ENCODE data around the gene FAM107B. TPM values are rescaled to one million over a fixed set of nuclear protein-coding genes. Genes with fewer than 3 reads are reported as not detected.

Gene FAM107B
- total RNA-seq, 1 donor, result 30.0 TPM

DNA sequence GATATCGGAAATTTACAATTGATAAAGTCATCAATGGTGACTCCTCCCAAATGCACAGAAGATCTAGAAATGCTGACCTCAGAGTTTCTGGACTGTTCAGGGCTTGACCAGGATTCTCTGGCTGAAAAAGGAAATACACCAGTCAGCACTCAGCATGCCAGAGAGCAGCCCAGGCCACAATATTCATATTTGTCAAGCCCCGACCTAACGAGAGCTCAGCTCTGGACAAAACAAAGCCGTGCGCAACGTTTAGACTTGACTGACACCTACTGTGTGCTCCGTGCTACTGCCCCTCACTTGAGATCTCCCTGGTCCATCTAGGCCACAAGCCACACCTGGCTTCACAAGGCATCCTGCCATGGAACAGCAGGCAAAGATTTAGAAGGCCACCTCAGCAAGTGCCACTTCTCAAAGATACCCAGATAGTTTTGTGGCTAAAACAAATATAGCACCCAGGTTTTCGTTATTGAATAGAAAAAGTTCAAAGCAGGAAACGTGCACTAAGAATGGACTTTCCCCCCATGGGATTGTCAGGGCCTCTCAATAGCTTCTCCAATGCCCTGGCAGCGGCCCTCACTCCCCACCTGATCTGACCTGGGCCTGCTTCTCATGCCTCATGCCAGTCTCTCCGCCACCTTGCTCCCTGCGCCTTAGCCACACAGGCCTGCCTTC, 218.3 kb downstream of the FAM107B start:
- Histone ChIP-seq H4K20me1 (ENCODE audit: insufficient read depth, low read length) (no peaks in the 10 kb centered on the region), H3K36me3 (ENCODE audit: insufficient read depth, low read length) (no peaks in the 10 kb centered on the region), H3K27ac (ENCODE audit: low read depth, low read length) (no peak overlapping the region), H2AFZ (ENCODE audit: low read length) (peak overlapping the region; percentile 20), H3K4me2 (ENCODE audit: insufficient read depth, low read length) (no peak overlapping the region), H3K9me3 (ENCODE audit: low read depth, low read length) (no peaks in the 10 kb centered on the region), H3K4me3 (ENCODE audit: insufficient read depth, low read length) (no peak overlapping the region), H3K4me1 (ENCODE audit: insufficient read depth, low read length) (peaks cover 9% of the 10 kb centered on the region), H3K79me2 (ENCODE audit: insufficient read depth, low read length) (peaks cover 63% of the 10 kb centered on the region), H3K27me3 (ENCODE audit: insufficient read depth, low read length) (no peaks in the 10 kb centered on the region)
- TF ChIP-seq, protein P1, sequence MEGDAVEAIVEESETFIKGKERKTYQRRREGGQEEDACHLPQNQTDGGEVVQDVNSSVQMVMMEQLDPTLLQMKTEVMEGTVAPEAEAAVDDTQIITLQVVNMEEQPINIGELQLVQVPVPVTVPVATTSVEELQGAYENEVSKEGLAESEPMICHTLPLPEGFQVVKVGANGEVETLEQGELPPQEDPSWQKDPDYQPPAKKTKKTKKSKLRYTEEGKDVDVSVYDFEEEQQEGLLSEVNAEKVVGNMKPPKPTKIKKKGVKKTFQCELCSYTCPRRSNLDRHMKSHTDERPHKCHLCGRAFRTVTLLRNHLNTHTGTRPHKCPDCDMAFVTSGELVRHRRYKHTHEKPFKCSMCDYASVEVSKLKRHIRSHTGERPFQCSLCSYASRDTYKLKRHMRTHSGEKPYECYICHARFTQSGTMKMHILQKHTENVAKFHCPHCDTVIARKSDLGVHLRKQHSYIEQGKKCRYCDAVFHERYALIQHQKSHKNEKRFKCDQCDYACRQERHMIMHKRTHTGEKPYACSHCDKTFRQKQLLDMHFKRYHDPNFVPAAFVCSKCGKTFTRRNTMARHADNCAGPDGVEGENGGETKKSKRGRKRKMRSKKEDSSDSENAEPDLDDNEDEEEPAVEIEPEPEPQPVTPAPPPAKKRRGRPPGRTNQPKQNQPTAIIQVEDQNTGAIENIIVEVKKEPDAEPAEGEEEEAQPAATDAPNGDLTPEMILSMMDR (IDR thresholded peaks at IDR 0.05; ENCODE audit: extremely low read depth, low read depth, low read length), result peak; percentile 20
- no peak for DNase-seq (ENCODE audit: insufficient read length, low spot score, missing footprints)

DNA sequence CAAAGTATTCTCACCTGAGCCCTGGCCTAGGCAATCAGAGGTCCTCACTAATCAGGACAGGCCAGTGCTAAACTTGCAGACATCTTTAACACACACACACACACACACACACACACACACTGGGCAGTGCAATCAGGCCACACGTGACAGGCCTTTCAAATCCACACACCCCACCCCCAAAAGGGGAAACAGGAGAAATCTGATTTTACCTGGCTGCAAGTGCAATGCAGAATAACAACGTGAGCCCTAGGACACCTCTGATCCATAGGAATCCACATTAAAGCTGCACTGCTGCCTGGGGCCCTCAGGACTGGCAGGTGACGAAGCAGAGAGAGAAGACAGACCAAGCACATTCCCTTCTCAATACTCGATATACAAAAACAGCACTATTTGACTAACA, 218.9 kb downstream of the FAM107B start:
- H3K27me3 ChIP-seq (ENCODE audit: insufficient read depth, low read length), result no peaks in the 10 kb centered on the region

GRCh38 chr10:14554491-14555205, 220.0 kb downstream of the FAM107B start:
- peak overlapping the region; percentile 44 for H3K27ac ChIP-seq (ENCODE audit: low read depth, low read length)
- no peak overlapping the region for H2AFZ ChIP-seq (ENCODE audit: low read length)
- H3K36me3 ChIP-seq (ENCODE audit: insufficient read depth, low read length), result no peaks in the 10 kb centered on the region
- peaks cover 47% of the 10 kb centered on the region for H3K79me2 ChIP-seq (ENCODE audit: insufficient read depth, low read length)
- no peak overlapping the region for H3K4me2 ChIP-seq (ENCODE audit: insufficient read depth, low read length)
- H4K20me1 ChIP-seq (ENCODE audit: insufficient read depth, low read length), result no peaks in the 10 kb centered on the region
- H3K4me3 ChIP-seq (ENCODE audit: insufficient read depth, low read length), result no peak overlapping the region
- DNase-seq (ENCODE audit: insufficient read length, low spot score, missing footprints), result no peak
- TF ChIP-seq, protein P1 (IDR thresholded peaks at IDR 0.05; ENCODE audit: extremely low read depth, low read depth, low read length), result no peak
- H3K4me1 ChIP-seq (ENCODE audit: insufficient read depth, low read length), result peaks cover 11% of the 10 kb centered on the region
- H3K9me3 ChIP-seq (ENCODE audit: low read depth, low read length), result no peaks in the 10 kb centered on the region
- H3K27me3 ChIP-seq (ENCODE audit: insufficient read depth, low read length), result no peaks in the 10 kb centered on the region

More for the DNA sequence above, 218.9 kb downstream of the FAM107B start:
- H3K27ac ChIP-seq (ENCODE audit: low read depth, low read length), result peak overlapping the region; percentile 13
- TF ChIP-seq, protein P1 (IDR thresholded peaks at IDR 0.05; ENCODE audit: extremely low read depth, low read depth, low read length), result no peak
- H2AFZ ChIP-seq (ENCODE audit: low read length), result peak overlapping the region; percentile 20
- no peak overlapping the region for H3K4me2 ChIP-seq (ENCODE audit: insufficient read depth, low read length)
- DNase-seq (ENCODE audit: insufficient read length, low spot score, missing footprints), result no peak
- H3K9me3 ChIP-seq (ENCODE audit: low read depth, low read length), result no peaks in the 10 kb centered on the region
- peaks cover 9% of the 10 kb centered on the region for H3K4me1 ChIP-seq (ENCODE audit: insufficient read depth, low read length)
- no peaks in the 10 kb centered on the region for H3K36me3 ChIP-seq (ENCODE audit: insufficient read depth, low read length)
- no peak overlapping the region for H3K4me3 ChIP-seq (ENCODE audit: insufficient read depth, low read length)
- H3K79me2 ChIP-seq (ENCODE audit: insufficient read depth, low read length), result peaks cover 57% of the 10 kb centered on the region
- no peaks in the 10 kb centered on the region for H4K20me1 ChIP-seq (ENCODE audit: insufficient read depth, low read length)

- Histone ChIP-seq H3K79me2 (ENCODE audit: insufficient read depth, low read length) (peaks cover 46% of the 10 kb centered on the region), H2AFZ (ENCODE audit: low read length) (no peak overlapping the region), H3K4me3 (ENCODE audit: insufficient read depth, low read length) (no peak overlapping the region), H3K4me1 (ENCODE audit: insufficient read depth, low read length) (peaks cover 17% of the 10 kb centered on the region), H4K20me1 (ENCODE audit: insufficient read depth, low read length) (no peaks in the 10 kb centered on the region), H3K9me3 (ENCODE audit: low read depth, low read length) (no peaks in the 10 kb centered on the region), H3K36me3 (ENCODE audit: insufficient read depth, low read length) (no peaks in the 10 kb centered on the region), H3K27me3 (ENCODE audit: insufficient read depth, low read length) (no peaks in the 10 kb centered on the region), H3K27ac (ENCODE audit: low read depth, low read length) (peak overlapping the region; percentile 44), H3K4me2 (ENCODE audit: insufficient read depth, low read length) (no peak overlapping the region)
- no peak for DNase-seq (ENCODE audit: insufficient read length, low spot score, missing footprints)
- TF ChIP-seq, protein P1 (IDR thresholded peaks at IDR 0.05; ENCODE audit: extremely low read depth, low read depth, low read length), result no peak
Observed at GRCh38 chr10:14554091-14554490, 220.6 kb downstream of the FAM107B start.

Measured in osteoblast (primary cell).